Measurements from ENCODE around the gene LAMTOR4. TPM values are rescaled to one million over a fixed set of nuclear protein-coding genes. Genes with fewer than 3 reads are reported as not detected.

LAMTOR4 gene
- total and polyA plus RNA-seq, 10 of the 15 experiments (the other 5 are each of a cell fraction or from before 2014, with no cell fraction given) = 73.4 to 297 (median 196) TPM

DNA sequence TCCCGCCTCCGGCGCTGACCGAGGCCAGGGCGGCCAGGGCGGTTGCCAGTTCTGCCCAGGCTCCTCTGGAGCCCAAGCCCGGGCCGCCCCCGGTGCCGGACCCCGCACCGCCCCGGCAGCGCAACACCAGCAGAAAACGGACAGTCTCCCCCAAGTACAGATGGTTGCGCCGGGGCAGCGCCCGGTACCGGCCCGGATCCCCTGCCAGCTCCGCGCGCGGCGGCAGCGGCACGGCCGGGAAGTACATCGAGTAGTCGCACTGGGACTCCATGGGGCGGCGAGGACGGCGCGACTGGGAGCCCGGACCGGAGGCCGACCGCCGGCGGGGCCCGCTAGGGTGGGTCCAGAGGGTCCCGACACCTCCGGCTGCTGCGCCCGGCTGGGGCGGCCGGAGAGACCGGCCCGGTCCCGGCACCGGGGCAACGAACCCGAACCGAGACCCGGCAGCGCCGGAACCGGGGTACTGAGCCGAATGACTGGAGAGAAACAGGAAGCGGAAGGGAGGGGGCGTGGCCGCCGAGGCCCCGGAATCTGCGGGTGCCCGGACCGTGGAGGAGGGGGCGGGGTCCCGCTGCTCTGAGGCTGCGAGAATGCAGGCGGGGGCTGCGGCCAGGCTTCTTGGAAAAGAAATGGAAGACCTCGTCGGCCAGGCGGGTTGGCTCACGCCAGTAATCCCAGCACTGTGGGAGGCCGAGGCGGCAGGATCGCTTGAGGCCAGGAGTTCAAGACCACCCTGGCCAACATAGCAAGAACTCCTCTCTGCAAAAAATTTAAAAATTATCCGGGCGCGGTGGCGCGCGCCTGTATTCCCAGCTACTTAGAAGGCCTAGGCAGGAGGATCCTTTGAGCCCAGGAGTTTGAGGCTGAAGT, 9.7 kb downstream of the LAMTOR4 start, which contains the start of gene TRAPPC14 (continued):
- TF ChIP-seq RUNX3 (IDR thresholded peaks at IDR 0.05; ENCODE audit: low read length) (peak; percentile 49), RB1 (IDR thresholded peaks at IDR 0.05; ENCODE audit: borderline replicate concordance) (peak; percentile 55; the same call in 1 of the 2 replicates), CREB1 (IDR thresholded peaks at IDR 0.05; ENCODE audit: low read depth) (peak; percentile 32; the same call in 1 of the 2 replicates), SPI1 (IDR thresholded peaks at IDR 0.05; ENCODE audit: borderline replicate concordance, insufficient read depth, low read depth, low read length) (peak; percentile 73), POU2F2 (IDR thresholded peaks at IDR 0.05; ENCODE audit: borderline replicate concordance, low read depth, low read length) (0 out of 3 replicates have a peak, but pooled peaks have one; percentile 28), TCF12 (IDR thresholded peaks at IDR 0.05; ENCODE audit: low read depth, low read length) (0 out of 2 replicates have a peak, but pooled peaks have one; percentile 24), RELA (IDR thresholded peaks at IDR 0.05; ENCODE audit: borderline replicate concordance, partially characterized antibody) (peak; percentile 63), NR2C1 (IDR thresholded peaks at IDR 0.05) (peak; percentile 54), CHD2 (IDR thresholded peaks at IDR 0.05; ENCODE audit: borderline replicate concordance, low read depth, low read length) (peak; percentile 56; the same call in 1 of the 2 replicates), POLR2A (IDR thresholded peaks at IDR 0.05; ENCODE audit: low read depth, low read length) (peak; percentile 73), TAF1 (IDR thresholded peaks at IDR 0.05; ENCODE audit: borderline replicate concordance, low read depth, low read length) (peak; percentile 66; the same call in 1 of the 2 replicates), HDGF (IDR thresholded peaks at IDR 0.05) (no peak), MLLT1 (IDR thresholded peaks at IDR 0.05) (peak; percentile 29; the same call in 1 of the 2 replicates), HCFC1 (IDR thresholded peaks at IDR 0.05; ENCODE audit: low read length) (peak; percentile 49), SP1 (IDR thresholded peaks at IDR 0.05; ENCODE audit: low read depth, low read length) (peak; percentile 68), GATAD2B (conservative IDR thresholded peaks at IDR 0.05; ENCODE audit: low read depth) (peak; percentile 95), NR2F1 (conservative IDR thresholded peaks at IDR 0.05) (peak; percentile 54; the same call in 1 of the 2 replicates), BACH1 (IDR thresholded peaks at IDR 0.05; ENCODE audit: borderline replicate concordance) (peak; percentile 60; the same call in 1 of the 2 replicates), STAT1 (conservative IDR thresholded peaks at IDR 0.05) (0 out of 2 replicates have a peak, but pooled peaks have one; percentile 51), BCL3 (IDR thresholded peaks at IDR 0.05; ENCODE audit: borderline replicate concordance, insufficient read depth, low read depth, low read length, poor library complexity, severe bottlenecking) (peak; percentile 47), EGR1 (IDR thresholded peaks at IDR 0.05; ENCODE audit: borderline replicate concordance in 1 of 2, low read depth in 2 of 2, low read length in 2 of 2) (peak in 1 of 2 experiments; percentile 76; a peak in 1 of 3 replicates)
- TF ChIP-seq, protein P1, sequence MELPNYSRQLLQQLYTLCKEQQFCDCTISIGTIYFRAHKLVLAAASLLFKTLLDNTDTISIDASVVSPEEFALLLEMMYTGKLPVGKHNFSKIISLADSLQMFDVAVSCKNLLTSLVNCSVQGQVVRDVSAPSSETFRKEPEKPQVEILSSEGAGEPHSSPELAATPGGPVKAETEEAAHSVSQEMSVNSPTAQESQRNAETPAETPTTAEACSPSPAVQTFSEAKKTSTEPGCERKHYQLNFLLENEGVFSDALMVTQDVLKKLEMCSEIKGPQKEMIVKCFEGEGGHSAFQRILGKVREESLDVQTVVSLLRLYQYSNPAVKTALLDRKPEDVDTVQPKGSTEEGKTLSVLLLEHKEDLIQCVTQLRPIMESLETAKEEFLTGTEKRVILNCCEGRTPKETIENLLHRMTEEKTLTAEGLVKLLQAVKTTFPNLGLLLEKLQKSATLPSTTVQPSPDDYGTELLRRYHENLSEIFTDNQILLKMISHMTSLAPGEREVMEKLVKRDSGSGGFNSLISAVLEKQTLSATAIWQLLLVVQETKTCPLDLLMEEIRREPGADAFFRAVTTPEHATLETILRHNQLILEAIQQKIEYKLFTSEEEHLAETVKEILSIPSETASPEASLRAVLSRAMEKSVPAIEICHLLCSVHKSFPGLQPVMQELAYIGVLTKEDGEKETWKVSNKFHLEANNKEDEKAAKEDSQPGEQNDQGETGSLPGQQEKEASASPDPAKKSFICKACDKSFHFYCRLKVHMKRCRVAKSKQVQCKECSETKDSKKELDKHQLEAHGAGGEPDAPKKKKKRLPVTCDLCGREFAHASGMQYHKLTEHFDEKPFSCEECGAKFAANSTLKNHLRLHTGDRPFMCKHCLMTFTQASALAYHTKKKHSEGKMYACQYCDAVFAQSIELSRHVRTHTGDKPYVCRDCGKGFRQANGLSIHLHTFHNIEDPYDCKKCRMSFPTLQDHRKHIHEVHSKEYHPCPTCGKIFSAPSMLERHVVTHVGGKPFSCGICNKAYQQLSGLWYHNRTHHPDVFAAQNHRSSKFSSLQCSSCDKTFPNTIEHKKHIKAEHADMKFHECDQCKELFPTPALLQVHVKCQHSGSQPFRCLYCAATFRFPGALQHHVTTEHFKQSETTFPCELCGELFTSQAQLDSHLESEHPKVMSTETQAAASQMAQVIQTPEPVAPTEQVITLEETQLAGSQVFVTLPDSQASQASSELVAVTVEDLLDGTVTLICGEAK (IDR thresholded peaks at IDR 0.05; ENCODE audit: borderline replicate concordance) = peak; percentile 85; the same call in 1 of the 2 replicates

Measured in GM12878 (cell line).